AG08396 (cell line): ENCODE results near the gene LTB4R.
"Not testable (repeated sequence)": the region's sequence is repeated elsewhere in the genome, so short reads cannot be mapped to it uniquely, and the experiment has no call there.

Experiments
- DNase-seq: peaks from one replicate; pipeline ENCODE4 v3.0.0; 2012; ENCODE audit warnings: low spot score, mixed read lengths

LTB4R gene

GRCh38 chr14:24347134-24347533 is 35.8 kb downstream of the LTB4R start:
- DNase-seq: no peak

GRCh38 chr14:24348186-24348585 is 36.9 kb downstream of the LTB4R start:
- no peak for DNase-seq

DNA sequence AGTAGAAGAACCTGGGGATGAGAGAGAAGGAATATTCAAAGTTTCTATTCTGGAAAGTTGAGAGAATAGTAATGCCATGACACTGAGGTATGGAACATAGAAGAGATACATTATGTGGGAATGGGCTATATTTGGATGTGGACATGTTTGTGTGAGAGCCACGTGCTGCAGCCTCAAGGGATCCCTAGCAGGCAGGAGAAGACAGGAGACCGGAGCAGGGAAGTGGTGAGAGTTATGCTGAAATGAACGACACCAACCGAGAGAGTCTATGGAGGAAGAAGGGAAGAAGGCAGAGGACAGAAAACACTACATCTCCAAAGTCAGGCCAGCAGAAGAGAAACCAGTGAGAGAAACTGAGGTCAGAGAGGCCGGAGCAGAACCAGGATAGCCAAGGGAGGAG is 38.4 kb downstream of the LTB4R start:
- DNase-seq: no peak

DNA sequence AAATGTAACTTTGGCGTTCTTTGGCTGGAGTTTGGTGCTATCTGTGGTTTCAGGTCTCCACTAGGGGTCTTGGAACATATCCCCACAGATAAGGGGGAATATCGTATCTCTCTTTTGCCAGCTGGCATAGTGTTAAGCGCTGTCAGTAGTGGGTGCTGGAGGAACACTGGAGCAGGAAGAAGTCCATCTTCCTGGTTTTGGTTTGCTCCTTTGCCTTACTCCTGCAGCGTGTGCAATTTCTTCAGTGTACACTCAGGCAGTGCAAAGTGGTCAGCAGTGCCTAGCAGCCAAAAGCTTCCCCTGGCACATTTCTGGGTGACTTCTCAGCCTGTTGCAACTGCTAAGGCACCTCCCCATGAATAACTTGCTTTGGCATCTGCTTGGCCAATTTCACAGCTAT is 40.2 kb downstream of the LTB4R start:
- DNase-seq: peak; percentile 47

DNA sequence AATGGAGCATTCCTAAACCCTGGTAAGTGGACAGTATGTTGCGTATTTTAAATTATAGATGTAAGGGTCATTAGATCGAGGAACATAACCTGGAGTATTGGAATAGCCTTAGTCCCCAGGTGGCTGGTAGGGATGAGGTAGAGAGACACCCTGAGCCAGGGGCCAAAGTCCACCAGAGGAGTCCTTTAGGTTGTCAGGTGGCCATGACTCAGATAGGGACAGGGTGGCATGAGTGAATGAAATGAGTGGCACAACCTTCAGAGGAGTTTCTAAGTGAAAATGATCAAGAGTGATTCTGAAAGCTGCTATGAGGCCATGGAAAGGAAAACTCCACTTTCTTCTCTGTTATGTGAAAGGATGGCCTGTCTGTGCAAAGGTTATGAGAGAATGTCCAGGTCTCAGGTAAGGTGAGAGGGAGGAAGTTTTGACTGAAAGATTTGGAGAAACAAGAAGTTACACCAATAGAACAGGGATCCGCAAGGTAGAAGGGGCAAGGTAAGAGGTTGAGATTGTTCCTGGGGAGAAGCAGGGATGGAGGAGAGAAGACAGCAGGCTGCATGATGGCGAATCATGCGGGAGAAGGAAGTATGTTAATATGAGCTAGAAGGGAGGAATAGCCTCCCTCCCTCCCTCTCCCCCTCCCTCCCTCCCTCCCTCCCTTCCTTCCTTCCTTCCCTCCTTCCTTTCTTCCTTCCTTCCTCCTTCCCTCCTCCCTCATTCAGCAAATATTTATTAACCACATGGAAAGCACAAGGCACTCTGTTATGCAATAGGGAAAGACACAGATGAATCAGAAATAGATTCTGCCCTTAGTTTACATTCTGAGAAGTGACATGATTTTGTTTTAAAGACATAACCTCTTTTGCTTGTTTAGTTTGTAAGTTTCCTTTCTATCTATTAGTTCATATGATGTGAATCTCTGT is 42.5 kb downstream of the LTB4R start:
- DNase-seq: peak; percentile 45

DNA sequence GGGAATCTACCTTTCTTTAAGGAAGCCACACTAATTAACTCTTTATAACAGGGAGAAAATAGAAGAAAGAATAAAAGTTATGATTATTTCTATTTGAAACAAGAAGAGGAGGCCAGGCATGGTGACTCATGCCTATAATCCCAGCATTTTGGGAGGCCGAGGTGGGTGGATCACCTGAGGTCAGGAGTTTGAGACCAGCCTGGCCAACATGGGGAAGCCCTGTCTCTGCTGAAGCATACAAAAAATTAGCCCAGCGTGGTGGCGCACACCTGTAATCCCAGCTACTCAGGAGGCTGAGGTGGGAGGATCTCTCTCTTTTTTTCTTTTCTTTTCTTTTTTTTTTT is 43.2 kb downstream of the LTB4R start:
- not testable (repeated sequence) for DNase-seq

DNA sequence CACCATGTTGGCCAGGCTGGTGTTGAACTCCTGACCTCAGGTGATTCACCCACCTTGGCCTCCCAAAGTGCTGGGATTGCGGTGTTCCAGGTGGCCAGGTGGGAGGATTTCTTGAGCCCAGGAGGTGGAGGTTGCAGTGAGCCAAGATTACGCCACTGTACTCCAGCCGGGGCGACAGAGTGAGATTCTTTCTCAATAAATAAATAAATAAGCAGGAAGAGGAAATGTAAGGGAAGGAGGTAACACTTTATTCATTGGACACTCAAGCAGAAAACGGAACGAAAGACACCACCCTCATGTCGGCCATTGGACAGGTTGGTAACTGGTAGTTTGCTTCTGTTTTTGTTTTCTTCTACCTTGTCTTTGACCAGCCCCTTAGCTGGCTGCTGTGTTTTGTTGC is 43.7 kb downstream of the LTB4R start:
- DNase-seq: no peak

DNA sequence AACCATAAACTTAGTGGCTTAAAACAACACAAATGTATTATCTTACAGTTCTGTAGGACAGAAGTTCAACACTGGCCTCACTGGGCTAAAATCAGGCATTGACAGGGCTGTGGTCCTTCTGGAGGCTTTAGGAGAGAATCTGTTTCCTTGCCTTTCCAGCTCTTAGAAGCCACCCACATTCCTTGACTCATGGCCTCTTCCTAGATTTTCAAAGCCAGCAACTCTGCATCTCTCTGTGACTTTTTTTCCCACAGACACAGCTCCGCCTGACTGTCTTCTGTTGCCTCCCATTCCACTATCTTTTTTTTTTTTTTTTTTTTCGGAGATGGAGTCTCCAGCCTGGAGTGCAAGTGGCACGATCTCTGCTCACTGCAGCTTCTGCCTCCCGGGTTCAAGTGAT is 44.9 kb downstream of the LTB4R start:
- no peak for DNase-seq

DNA sequence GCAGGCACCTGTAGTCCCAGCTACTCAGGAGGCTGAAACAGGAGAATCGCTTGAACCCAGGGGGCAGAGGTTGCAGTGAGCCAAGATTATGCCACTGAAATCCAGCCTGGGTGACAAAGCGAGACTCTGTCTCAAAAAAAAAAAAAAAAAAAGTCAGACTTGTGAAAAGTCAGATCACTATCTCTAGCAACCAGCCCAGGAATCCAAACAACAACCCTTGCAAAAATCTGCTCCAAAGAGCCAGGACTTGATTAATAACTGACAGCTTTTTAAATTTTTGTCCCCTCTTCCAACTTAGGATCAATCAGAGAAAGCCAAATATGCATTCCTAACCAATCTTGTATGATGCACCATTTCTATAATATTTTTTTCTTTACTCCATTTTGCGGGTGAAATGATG is 49.0 kb downstream of the LTB4R start:
- DNase-seq: no peak

DNA sequence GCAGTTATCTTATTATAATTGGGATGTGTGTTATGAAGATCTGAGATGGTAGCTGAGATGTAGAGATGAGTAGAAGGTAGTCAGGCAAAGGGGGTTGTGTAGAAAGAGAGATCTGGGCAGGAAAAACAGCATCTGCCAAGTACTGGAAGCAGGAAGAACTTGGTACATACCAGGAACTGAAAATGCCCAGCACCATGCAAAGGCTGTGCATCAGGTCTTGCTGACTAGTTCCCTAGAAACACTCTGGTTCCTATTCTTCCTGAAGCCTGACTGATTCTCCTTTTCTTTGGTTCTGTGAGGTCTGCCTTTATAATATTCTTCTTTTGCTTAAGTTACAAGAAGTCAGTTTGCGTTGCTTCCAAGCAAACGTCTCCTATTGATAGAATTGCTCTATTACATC is 50.0 kb downstream of the LTB4R start:
- no peak for DNase-seq

GRCh38 chr14:24362241-24362960 is 51.1 kb downstream of the LTB4R start:
- DNase-seq: no peak

DNA sequence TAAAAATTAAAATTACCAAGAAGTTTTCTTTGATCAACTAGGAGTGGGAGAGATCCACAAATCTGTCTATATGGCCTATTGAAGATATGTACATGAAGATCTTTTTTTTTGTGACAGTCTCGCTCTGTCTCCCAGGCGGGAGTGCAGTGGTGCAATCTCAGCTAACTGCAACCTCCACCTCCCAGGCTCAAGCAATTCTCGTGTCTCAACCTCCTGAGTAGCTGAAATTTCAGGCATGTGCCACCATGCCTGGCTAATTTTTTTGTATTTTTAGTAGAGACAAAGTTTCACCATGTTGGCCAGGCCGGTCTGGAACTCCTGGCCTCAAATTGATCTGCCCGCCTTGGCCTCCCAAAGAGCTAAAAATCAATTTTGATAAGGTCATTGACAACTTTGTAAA is 52.1 kb downstream of the LTB4R start:
- no peak for DNase-seq

DNA sequence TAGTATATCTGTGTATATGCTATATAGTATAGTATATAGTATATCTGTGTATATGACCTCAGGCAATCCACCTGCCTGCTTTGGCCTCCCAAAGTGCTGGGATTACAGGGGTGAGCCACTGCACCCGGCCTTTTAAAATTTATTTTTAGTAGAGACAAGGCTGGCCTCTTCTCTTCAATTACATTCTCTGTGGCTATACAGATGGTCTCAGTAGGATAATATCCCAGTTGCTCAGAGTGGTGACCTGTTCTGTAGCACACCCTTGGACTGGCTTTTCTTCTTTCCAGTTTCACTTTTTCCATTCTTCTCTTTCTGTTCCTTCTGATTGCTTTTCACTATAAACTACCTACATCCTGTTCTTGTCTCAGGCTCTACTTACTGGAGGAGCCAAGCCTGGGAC is 53.5 kb downstream of the LTB4R start:
- no peak for DNase-seq

DNA sequence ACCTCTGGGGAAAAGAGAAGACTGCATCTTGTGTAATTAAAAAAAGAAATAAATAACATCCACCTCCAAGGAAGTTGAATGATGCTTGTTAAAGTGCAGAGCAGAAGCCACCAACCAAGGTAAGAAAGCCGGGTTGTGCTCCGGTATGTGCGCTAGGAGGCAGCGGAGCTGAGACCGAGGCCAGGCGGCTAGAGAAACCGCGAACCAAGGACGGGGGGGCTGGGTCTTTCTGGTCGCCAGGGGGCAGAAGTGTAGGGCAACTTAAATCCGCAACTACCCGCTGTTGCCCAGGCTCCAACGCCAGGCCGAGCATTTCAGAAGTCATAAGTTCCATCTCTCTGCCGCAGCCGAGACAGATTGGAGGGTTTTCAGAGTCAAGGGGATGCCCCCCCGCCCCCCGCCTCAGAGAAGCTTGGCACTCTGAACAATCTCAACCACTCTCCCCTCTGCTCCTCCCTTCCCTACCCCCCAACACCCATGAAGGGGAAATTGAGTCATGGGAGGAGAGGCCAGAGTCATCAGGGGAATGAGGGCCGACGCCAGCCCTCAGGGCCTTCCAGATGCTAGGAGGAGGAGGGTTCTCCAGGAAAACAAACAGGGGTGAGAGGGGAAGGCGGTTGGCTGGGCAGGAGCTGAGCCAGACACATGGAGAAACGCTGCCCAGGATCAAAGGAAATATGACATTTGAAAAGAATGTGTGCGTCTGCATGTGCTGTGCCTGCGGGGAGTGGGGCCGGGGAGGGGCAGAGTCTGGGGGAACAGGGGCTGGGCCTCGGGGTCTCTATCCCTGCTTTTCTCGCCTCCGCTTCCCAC is 54.5 kb downstream of the LTB4R start:
- DNase-seq: peak; percentile 77

- DNase-seq: no peak
Measured at GRCh38 chr14:24366413-24366720, 55.1 kb downstream of the LTB4R start.

DNA sequence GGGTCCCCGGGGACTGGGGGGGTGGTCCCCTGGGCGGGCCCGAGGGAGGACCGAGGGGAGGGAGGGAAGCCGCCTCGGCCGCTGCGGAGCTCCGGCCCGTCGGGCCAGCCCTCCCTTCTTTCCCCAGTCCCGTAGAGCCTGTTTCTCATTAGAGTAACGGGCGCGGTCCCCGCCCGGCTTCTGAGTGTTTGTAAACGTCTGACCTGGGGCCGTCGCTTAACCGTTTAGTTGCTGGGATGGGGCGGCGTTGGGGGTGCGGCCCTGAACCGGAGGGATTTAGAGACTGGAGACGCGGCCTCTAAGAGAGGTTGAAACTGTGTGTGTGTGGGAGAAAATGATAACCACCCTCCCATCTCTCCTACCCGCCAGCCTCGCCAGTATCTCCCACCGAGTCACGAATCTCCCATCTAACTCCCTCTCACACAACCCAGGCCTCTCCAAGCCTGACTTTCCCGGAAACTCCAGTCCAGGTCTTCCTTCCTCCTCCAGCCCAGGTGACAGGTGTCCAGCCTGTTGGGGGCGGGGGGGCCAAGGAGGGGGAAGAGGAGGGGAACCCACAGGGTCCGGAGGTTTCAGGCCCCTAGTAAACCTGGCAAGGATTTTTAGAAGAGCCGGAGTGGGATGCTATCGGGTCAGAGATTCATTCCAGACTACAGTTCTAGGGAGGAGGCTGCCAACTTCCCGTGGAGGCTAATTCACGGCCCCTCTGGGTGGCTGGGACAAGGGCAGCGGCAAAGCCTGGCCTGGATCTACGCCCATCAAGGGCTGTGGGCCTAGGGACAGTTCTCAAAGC is 55.6 kb downstream of the LTB4R start:
- DNase-seq: peak; percentile 84
